ENCODE results near the gene INPP5D. TPM values are rescaled to one million over a fixed set of nuclear protein-coding genes. Genes with fewer than 3 reads are reported as not detected.

The INPP5D gene
- total RNA-seq, 1 donor from 2014 or later: 275 TPM

GRCh38 chr2:233089851-233090250 is 29.7 kb downstream of the INPP5D start:
- H3K27me3 Mint-ChIP-seq: no peaks in the 10 kb centered on the region
- ATAC-seq (ENCODE audit: low read depth) (no peak), DNase-seq (no peak)
- ChIA-PET CTCF (interaction anchor here (0.6 to 1.1 kb wide), 2 partner anchors 36 to 782 kb away, joined by 3 to 5 read pairs; no protein-coding TSS in a partner anchor), POLR2A (interaction anchor here (12.9 to 13.1 kb wide), 2 partner anchors 12 to 30 kb away, joined by 270 to 319 read pairs; partner anchors contain the start of gene INPP5D)
- H3K4me1 Mint-ChIP-seq: peaks cover 96% of the 10 kb centered on the region
- H3K36me3 Mint-ChIP-seq (ENCODE audit: low read depth): peaks cover 69% of the 10 kb centered on the region
- peak overlapping the region; percentile 87 for H3K27ac Mint-ChIP-seq
- intact Hi-C loops (cut with micrococcal nuclease): no loop called here
- no peak for TF ChIP-seq CTCF (IDR thresholded peaks at IDR 0.05)
- H3K9me3 Mint-ChIP-seq: no peaks in the 10 kb centered on the region
- H3K4me3 Mint-ChIP-seq: no peak overlapping the region

DNA sequence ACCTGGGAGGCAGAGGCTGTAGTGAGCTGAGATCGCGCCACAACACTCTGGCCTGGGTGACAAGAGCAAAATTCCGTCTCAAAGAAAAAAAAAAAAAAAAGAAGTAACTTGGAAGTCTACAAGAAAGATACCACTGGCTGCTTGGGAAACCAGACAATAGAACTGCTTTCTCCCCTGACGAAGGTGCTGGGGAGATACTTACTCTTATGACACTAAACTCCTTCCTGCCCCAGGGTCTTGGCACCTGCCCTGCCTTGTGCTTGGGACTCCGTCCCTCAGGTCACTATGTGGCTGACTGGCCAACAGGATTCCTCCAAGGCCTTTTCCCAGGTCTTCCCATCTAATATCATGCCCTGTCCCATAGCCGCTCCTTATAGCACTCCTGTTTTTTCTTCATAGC is 30.7 kb downstream of the INPP5D start:
- peak; percentile 3 for DNase-seq

GRCh38 chr2:233091595-233092375 is 31.6 kb downstream of the INPP5D start:
- H3K4me3 Mint-ChIP-seq: no peak overlapping the region
- H3K36me3 Mint-ChIP-seq (ENCODE audit: low read depth): peaks cover 62% of the 10 kb centered on the region
- CTCF ChIA-PET: interaction anchor here (1.1 to 1.6 kb wide), 2 partner anchors 9 to 30 kb away, joined by 3 to 4 read pairs; no protein-coding TSS in a partner anchor
- H3K9me3 Mint-ChIP-seq: no peaks in the 10 kb centered on the region
- POLR2A ChIA-PET: interaction anchor here (0.8 to 2.1 kb wide), 8 partner anchors 9 to 32 kb away, joined by 4 to 17 read pairs (median 8); partner anchors contain the start of gene INPP5D
- TF ChIP-seq CTCF (IDR thresholded peaks at IDR 0.05): no peak
- peaks cover 91% of the 10 kb centered on the region for H3K4me1 Mint-ChIP-seq
- no peak for ATAC-seq (ENCODE audit: low read depth)
- peak; percentile 11 for DNase-seq
- intact Hi-C loops (cut with micrococcal nuclease): loop anchor here (1.0 kb wide), 2 partner anchors 9 kb away; no protein-coding TSS in a partner anchor
- no peaks in the 10 kb centered on the region for H3K27me3 Mint-ChIP-seq
- peak overlapping the region; percentile 87 for H3K27ac Mint-ChIP-seq

More for the DNA sequence above, 30.7 kb downstream of the INPP5D start:
- no peak overlapping the region for H3K4me3 Mint-ChIP-seq
- intact Hi-C loops (cut with micrococcal nuclease): no loop called here
- no peak for TF ChIP-seq CTCF (IDR thresholded peaks at IDR 0.05)
- no peaks in the 10 kb centered on the region for H3K27me3 Mint-ChIP-seq
- H3K27ac Mint-ChIP-seq: peak overlapping the region; percentile 87
- CTCF ChIA-PET: no interaction called here
- peaks cover 65% of the 10 kb centered on the region for H3K36me3 Mint-ChIP-seq (ENCODE audit: low read depth)
- POLR2A ChIA-PET: interaction anchor here (0.6 to 2.1 kb wide), 3 partner anchors 8 to 13 kb away, joined by 5 to 17 read pairs (median 14); no protein-coding TSS in a partner anchor
- no peaks in the 10 kb centered on the region for H3K9me3 Mint-ChIP-seq
- ATAC-seq (ENCODE audit: low read depth): no peak
- H3K4me1 Mint-ChIP-seq: peaks cover 92% of the 10 kb centered on the region

- H3K4me1 Mint-ChIP-seq: peaks cover 92% of the 10 kb centered on the region
- peak overlapping the region; percentile 79 for H3K4me3 Mint-ChIP-seq
- H3K9me3 Mint-ChIP-seq: no peaks in the 10 kb centered on the region
- TF ChIP-seq CTCF (IDR thresholded peaks at IDR 0.05): no peak
- ATAC-seq (ENCODE audit: low read depth) (peak; percentile 76), DNase-seq (peak; percentile 18)
- H3K27ac Mint-ChIP-seq: peak overlapping the region; percentile 87
- POLR2A ChIA-PET: interaction anchor here (0.8 to 2.1 kb wide), 9 partner anchors 8 to 33 kb away, joined by 4 to 17 read pairs (median 6); partner anchors contain the start of gene INPP5D
- CTCF ChIA-PET: interaction anchor here (1.1 to 1.6 kb wide), 2 partner anchors 8 to 31 kb away, joined by 3 to 4 read pairs; no protein-coding TSS in a partner anchor
- intact Hi-C loops (cut with micrococcal nuclease): loop anchor here (1.0 kb wide), 2 partner anchors 8 to 10 kb away; no protein-coding TSS in a partner anchor
- H3K27me3 Mint-ChIP-seq: no peaks in the 10 kb centered on the region
- H3K36me3 Mint-ChIP-seq (ENCODE audit: low read depth): peaks cover 61% of the 10 kb centered on the region
Measured at GRCh38 chr2:233092432-233093165, 32.5 kb downstream of the INPP5D start.
